ENCODE measurements around the gene PCDHGA6. TPM values are rescaled to one million over a fixed set of nuclear protein-coding genes. Genes with fewer than 3 reads are reported as not detected.
"Not testable (repeated sequence)": the region's sequence is repeated elsewhere in the genome, so short reads cannot be mapped to it uniquely, and the experiment has no call there.

PCDHGA6 gene
- total RNA-seq (2014; rRNA removed; shearing (Covaris generic)), result 0.38 and 1.4 TPM in 2 replicates

GRCh38 chr5:141373673-141374317 lies at the start of gene PCDHGA6:
PCDHGA6 (plus strand) TSS chr5:141373891; CDS start chr5:141374084, 193 bp downstream.
- no peaks in the 10 kb centered on the region for H3K36me3 ChIP-seq
- H3K4me3 ChIP-seq, result no peak within 1 kb of the TSS
- no peak for DNase-seq (ENCODE audit: low read depth in 1 of 2, low spot score in 2 of 2)
- H3K9me3 ChIP-seq (replicated peaks), result peaks cover 39% of the 10 kb centered on the region
- H3K4me1 ChIP-seq (replicated peaks), result no peaks in the 10 kb centered on the region
- H3K27me3 ChIP-seq (replicated peaks), result no peaks in the 10 kb centered on the region
- no peak within 1 kb of the TSS for H3K27ac ChIP-seq

GRCh38 chr5:141326088-141326854 lies 47.4 kb upstream of the PCDHGA6 start:
- H3K4me3 ChIP-seq, result peak overlapping the region; percentile 29

GRCh38 chr5:141328231-141328630 lies 45.5 kb upstream of the PCDHGA6 start:
- Histone ChIP-seq H3K4me1 (replicated peaks) (0 out of 2 replicates have a peak, but pooled peaks cover 3% of the 10 kb centered on the region), H3K4me3 (no peak overlapping the region), H3K9me3 (replicated peaks) (peaks cover 10% of the 10 kb centered on the region), H3K36me3 (no peaks in the 10 kb centered on the region), H3K27ac (no peak overlapping the region), H3K27me3 (replicated peaks) (no peaks in the 10 kb centered on the region)
- no peak for DNase-seq (ENCODE audit: low read depth in 1 of 2, low spot score in 2 of 2)

More at GRCh38 chr5:141326088-141326854, 47.4 kb upstream of the PCDHGA6 start:
- H3K36me3 ChIP-seq, result no peaks in the 10 kb centered on the region
- H3K27ac ChIP-seq, result 0 out of 2 replicates have a peak overlapping the region, but pooled peaks have one; percentile 5
- H3K4me1 ChIP-seq (replicated peaks), result 0 out of 2 replicates have a peak, but pooled peaks cover 3% of the 10 kb centered on the region
- H3K27me3 ChIP-seq (replicated peaks), result no peaks in the 10 kb centered on the region
- H3K9me3 ChIP-seq (replicated peaks), result peaks cover 2% of the 10 kb centered on the region; the same call in 1 of the 2 replicates
- DNase-seq (ENCODE audit: low read depth in 1 of 2, low spot score in 2 of 2), result peak; percentile 52 to 75

GRCh38 chr5:141330299-141331080 lies 43.2 kb upstream of the PCDHGA6 start, which contains the start of gene PCDHGA1:
PCDHGA1 (plus strand) TSS chr5:141330514.
- no peak for DNase-seq (ENCODE audit: low read depth in 1 of 2, low spot score in 2 of 2)
- Histone ChIP-seq H3K4me1 (replicated peaks) (0 out of 2 replicates have a peak, but pooled peaks cover 3% of the 10 kb centered on the region), H3K4me3 (peak within 1 kb of the TSS; percentile 20), H3K27me3 (replicated peaks) (no peaks in the 10 kb centered on the region), H3K27ac (no peak within 1 kb of the TSS), H3K9me3 (replicated peaks) (peaks cover 10% of the 10 kb centered on the region), H3K36me3 (no peaks in the 10 kb centered on the region)

- DNase-seq (ENCODE audit: low read depth in 1 of 2, low spot score in 2 of 2); H3K27ac ChIP-seq; H3K27me3 ChIP-seq (replicated peaks); H3K4me3 ChIP-seq; H3K4me1 ChIP-seq (replicated peaks); H3K36me3 ChIP-seq: not testable (repeated sequence)
- peaks cover 10% of the 10 kb centered on the region for H3K9me3 ChIP-seq (replicated peaks)
These were observed 41.1 kb upstream of the PCDHGA6 start for GRCh38 chr5:141332571-141332970.

GRCh38 chr5:141338538-141339306 lies 35.0 kb upstream of the PCDHGA6 start, which contains the start of gene PCDHGA2:
PCDHGA2 (plus strand) TSS chr5:141338760.
- no peaks in the 10 kb centered on the region for H3K36me3 ChIP-seq
- DNase-seq (ENCODE audit: low read depth in 1 of 2, low spot score in 2 of 2), result no peak
- peaks cover 15% of the 10 kb centered on the region for H3K9me3 ChIP-seq (replicated peaks)
- no peaks in the 10 kb centered on the region for H3K27me3 ChIP-seq (replicated peaks)
- no peak within 1 kb of the TSS for H3K27ac ChIP-seq
- no peak within 1 kb of the TSS; the same call in 1 of the 2 replicates for H3K4me3 ChIP-seq
- H3K4me1 ChIP-seq (replicated peaks), result no peaks in the 10 kb centered on the region

GRCh38 chr5:141340781-141341354 lies 32.8 kb upstream of the PCDHGA6 start:
- not testable (repeated sequence) for H3K4me3 ChIP-seq; H3K27ac ChIP-seq; H3K4me1 ChIP-seq (replicated peaks); H3K36me3 ChIP-seq; H3K27me3 ChIP-seq (replicated peaks); DNase-seq (ENCODE audit: low read depth in 1 of 2, low spot score in 2 of 2)
- peaks cover 23% of the 10 kb centered on the region for H3K9me3 ChIP-seq (replicated peaks)

GRCh38 chr5:141342773-141343172 lies 30.9 kb upstream of the PCDHGA6 start:
- Histone ChIP-seq H3K4me1 (replicated peaks) (no peaks in the 10 kb centered on the region), H3K27me3 (replicated peaks) (no peaks in the 10 kb centered on the region), H3K9me3 (replicated peaks) (peaks cover 23% of the 10 kb centered on the region), H3K36me3 (no peaks in the 10 kb centered on the region), H3K4me3 (no peak overlapping the region), H3K27ac (no peak overlapping the region)
- DNase-seq (ENCODE audit: low read depth in 1 of 2, low spot score in 2 of 2), result no peak

- H3K4me1 ChIP-seq (replicated peaks), result no peaks in the 10 kb centered on the region
- no peak within 1 kb of the TSS for H3K4me3 ChIP-seq
- no peak within 1 kb of the TSS for H3K27ac ChIP-seq
- peaks cover 23% of the 10 kb centered on the region for H3K9me3 ChIP-seq (replicated peaks)
- DNase-seq (ENCODE audit: low read depth in 1 of 2, low spot score in 2 of 2), result no peak
- H3K36me3 ChIP-seq, result no peaks in the 10 kb centered on the region
- no peaks in the 10 kb centered on the region for H3K27me3 ChIP-seq (replicated peaks)
These were observed 30.3 kb upstream of the PCDHGA6 start, which contains the start of gene PCDHGA3 for GRCh38 chr5:141343242-141343952. PCDHGA3 (plus strand) TSS chr5:141343829; CDS start chr5:141344034, 205 bp downstream.

- H3K27me3 ChIP-seq (replicated peaks), result no peaks in the 10 kb centered on the region
- no peaks in the 10 kb centered on the region for H3K36me3 ChIP-seq
- DNase-seq (ENCODE audit: low read depth in 1 of 2, low spot score in 2 of 2), result no peak
- peaks cover 23% of the 10 kb centered on the region for H3K9me3 ChIP-seq (replicated peaks)
- H3K4me1 ChIP-seq (replicated peaks), result no peaks in the 10 kb centered on the region
- H3K4me3 ChIP-seq, result no peak overlapping the region
- H3K27ac ChIP-seq, result no peak overlapping the region
These were observed 29.7 kb upstream of the PCDHGA6 start for GRCh38 chr5:141343953-141344463.

- Histone ChIP-seq H3K27me3 (replicated peaks) (no peaks in the 10 kb centered on the region), H3K9me3 (replicated peaks) (peaks cover 19% of the 10 kb centered on the region), H3K36me3 (no peaks in the 10 kb centered on the region), H3K27ac (no peak overlapping the region), H3K4me3 (no peak overlapping the region), H3K4me1 (replicated peaks) (no peaks in the 10 kb centered on the region)
- no peak for DNase-seq (ENCODE audit: low read depth in 1 of 2, low spot score in 2 of 2)
These were observed 28.4 kb upstream of the PCDHGA6 start for GRCh38 chr5:141345327-141345726.

- H3K9me3 ChIP-seq (replicated peaks), result peaks cover 24% of the 10 kb centered on the region
- H3K4me1 ChIP-seq (replicated peaks); H3K36me3 ChIP-seq; H3K27ac ChIP-seq; H3K4me3 ChIP-seq; DNase-seq (ENCODE audit: low read depth in 1 of 2, low spot score in 2 of 2); H3K27me3 ChIP-seq (replicated peaks): not testable (repeated sequence)
These were observed 27.7 kb upstream of the PCDHGA6 start for GRCh38 chr5:141346017-141346416.
